IPS-18c (cell line): ENCODE measurements around the gene RSAD1.
A peak's percentile ranks its signal among the peaks of the same experiment; 100 is the strongest.

Experiments used
- H3K4me3 ChIP-seq: 2 replicates; pipeline ENCODE4 v1.7.0; 2013; ENCODE audit warnings: low read depth, mild to moderate bottlenecking, low read length, moderate library complexity; ENCODE audit not compliant: insufficient read depth
- H3K9me3 ChIP-seq: one replicate; pipeline ENCODE4 v1.6.1; 2013; ENCODE audit warnings: mild to moderate bottlenecking, low read length, moderate library complexity; ENCODE audit not compliant: control insufficient read depth, insufficient read depth

The RSAD1 gene

DNA sequence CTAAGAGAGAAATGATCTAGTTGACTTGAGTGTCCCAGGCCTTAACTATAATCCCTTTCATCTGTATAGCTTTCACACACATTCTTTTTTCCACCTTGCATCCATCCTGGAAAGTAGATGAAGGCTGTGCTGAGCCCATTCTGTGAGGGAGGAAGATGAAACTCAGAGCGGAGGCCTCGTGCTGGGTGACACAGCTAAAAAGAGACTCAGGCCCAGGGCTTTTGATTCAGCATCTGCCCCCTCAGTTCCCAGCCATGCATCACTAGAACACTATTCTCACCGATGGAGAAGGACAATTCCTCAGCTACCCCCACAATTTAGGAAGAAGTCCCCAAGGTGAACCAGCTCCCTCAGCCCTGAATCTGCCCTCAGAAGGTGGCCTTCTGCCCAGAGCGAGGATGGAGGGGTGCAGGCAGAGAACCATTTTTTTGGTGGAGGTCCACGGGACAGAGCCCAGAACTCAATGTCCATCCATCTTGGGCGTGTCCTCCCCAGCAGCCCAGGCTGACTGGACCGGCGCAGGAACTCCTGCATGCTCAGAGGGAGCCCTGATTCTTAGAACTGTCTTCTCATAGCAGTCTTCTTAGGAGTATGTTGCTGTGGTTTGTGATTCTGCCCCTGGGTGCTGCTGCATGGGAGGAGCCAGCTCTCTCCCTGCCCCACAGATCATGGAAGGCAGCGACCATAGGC, 23.8 kb downstream of the RSAD1 start:
- H3K9me3 ChIP-seq = no peaks in the 10 kb centered on the region
- H3K4me3 ChIP-seq = no peak overlapping the region

DNA sequence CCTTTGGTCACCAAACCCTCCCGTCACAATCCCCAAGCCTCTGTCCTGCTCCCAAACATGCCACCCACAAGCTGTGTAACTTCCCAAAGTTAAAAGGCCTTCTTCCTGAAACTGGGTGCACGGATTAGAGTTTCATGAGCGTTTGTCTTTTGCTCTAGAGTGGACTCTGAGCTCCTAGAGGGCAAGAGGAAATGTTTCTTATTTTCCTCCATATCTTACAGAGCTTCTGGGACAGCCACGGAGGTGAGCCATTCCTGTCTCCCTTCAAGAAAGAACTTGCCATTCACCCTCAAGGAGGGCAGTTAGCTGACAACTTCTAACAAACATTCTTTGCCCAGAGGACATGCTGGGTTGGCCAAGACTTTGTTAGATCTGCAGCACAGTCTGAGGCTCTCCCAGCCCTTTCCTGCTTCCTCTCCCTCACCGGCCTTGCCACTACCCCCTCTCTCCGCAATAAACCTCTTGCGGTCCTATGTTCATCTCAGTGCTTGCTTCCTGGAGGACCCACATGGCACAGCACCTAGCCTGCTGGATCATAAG, 27.0 kb downstream of the RSAD1 start:
- H3K4me3 ChIP-seq = no peak overlapping the region
- no peaks in the 10 kb centered on the region for H3K9me3 ChIP-seq

DNA sequence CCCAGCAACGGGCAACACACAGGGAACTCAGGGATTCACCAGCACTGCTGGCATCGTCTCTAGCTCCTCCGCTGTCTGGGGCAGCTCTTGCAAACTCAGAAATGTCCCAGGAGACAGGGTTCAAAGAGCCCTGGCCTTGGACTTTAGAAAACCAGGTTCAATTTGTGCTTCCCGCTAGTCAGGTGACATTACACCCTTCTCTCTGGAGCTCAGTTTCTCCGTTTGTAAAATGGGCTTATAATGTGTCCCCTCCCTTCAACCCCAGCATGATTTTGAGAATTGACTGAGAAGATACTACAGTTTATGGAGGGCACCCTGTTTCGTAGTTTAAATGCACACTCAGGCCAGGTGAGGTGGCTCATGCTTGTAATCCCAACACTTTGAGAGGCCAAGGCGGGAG, 27.6 kb downstream of the RSAD1 start:
- no peak overlapping the region for H3K4me3 ChIP-seq
- no peaks in the 10 kb centered on the region for H3K9me3 ChIP-seq

DNA sequence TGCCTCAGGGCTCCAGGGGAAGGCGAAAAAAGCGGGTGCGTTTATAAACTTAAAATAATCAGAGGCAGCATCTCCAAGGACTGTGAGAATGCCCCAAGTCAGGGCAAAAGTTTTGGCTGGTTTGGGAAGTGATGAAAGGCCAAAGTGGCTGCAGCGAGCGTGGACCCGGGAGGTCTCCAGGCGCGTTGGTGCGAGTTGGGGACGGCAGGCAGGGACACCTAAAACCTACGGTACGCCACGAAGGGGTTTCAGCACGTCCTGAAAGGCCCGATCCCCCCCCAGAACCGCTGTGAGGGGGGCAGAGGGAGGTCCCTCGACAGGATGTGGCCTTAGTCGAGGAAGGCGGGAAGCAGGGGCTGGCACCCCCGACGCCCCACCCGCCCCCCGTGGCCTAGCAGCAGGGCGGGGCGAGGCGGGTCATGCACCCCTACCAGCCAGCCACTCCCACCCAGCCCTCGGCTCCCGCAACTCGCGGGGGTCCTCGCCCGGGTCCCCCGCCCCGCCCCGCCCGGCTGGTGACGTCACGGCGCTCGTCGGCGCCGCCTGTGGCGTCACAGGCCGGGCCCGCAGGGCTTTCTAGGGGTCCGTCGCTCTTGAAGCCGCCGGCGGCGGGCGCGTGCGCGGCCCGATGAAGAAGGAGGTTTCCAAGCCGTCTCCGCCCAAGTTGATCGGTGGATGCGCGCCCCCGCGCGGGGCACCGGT, 29.4 kb downstream of the RSAD1 start, which contains the start of gene MYCBPAP:
Gene MYCBPAP, plus strand, starts transcription at position 569 of the 702 bp plus-strand sequence. CDS start 236 bp downstream, outside the sequence.
- no peaks in the 10 kb centered on the region for H3K9me3 ChIP-seq
- peak within 1 kb of the TSS; percentile 78 for H3K4me3 ChIP-seq

DNA sequence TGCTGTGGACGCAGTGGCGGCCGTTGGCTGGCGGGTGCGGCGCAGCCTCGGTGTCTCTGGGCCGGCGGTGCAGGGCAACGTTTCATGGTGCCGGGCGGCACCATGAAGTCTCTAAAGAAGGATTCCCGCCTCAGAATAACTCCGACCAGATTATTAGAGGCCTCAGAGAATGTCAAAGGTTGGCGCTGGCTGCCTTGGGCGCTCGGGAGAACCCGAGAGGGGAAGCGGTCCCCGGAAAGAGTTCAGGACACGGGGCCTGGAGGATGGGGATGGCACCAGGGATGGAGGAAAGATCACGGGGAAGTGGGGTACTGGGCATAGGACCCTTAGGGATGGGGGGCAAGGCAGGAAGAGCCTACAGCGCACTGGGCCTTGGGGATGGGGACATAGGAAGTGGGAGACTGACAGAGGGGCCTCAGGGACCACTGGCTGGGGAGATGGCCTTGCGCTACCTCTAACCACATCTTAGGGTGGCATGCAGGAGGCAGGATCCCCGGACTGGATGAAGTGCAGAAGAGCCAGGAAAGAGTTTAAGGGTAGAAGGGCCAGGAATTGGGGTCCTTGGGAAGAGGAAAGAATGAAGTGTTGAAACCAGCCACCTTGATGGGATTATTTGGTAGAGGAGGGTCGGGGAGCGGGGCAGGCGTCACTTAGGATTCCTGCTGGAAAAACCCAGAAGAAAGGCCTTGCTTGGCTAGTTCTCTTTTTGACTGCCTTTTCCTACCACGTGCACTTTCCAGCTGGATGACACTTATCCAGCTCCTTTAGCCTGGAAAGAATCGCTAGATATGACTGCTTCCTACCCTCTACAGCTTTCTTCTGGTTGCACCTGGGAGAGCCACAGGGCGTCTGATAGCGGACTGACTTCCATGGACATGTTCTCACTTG, 30.2 kb downstream of the RSAD1 start:
- no peaks in the 10 kb centered on the region for H3K9me3 ChIP-seq
- H3K4me3 ChIP-seq = peak overlapping the region; percentile 78

DNA sequence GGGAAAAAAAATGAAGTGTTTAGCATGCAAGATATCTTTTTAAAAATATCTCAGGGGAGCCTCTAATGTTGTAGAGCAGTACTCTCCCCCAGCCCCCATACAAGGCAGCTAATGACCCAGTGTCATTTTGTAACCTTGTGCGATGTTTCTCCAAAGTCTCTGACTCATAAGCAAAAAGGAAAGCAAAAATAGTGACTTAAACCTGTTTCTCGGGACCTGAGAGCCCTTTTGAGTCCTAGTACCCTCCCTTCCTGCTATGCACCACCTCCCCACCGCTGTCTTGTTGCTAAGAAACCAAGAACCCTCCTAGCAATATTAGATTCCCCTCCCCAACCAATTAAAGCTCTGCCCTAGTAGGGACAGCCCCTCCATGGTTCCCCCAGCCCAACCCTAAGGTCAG, 32.4 kb downstream of the RSAD1 start:
- H3K9me3 ChIP-seq = no peaks in the 10 kb centered on the region
- no peak overlapping the region for H3K4me3 ChIP-seq

DNA sequence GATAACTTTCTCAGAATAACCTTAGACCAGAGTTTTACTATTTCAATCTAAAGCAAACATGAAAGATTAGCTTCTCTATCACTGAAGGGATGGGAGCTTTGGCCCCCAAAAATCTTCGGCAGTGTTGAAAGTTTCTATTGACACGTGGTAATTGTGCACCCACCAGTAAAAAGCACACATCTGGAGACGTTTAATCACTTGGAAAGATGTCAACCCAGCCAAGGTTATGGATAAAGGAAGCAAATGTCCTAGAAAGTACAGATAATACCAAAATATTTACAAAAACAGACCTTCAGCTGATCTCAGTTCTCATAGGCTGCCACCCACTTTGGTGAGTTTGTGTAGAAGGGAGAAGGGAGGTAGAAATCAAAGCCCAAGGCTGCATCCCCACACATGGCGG, 34.8 kb downstream of the RSAD1 start:
- H3K4me3 ChIP-seq = no peak overlapping the region
- H3K9me3 ChIP-seq = no peaks in the 10 kb centered on the region

DNA sequence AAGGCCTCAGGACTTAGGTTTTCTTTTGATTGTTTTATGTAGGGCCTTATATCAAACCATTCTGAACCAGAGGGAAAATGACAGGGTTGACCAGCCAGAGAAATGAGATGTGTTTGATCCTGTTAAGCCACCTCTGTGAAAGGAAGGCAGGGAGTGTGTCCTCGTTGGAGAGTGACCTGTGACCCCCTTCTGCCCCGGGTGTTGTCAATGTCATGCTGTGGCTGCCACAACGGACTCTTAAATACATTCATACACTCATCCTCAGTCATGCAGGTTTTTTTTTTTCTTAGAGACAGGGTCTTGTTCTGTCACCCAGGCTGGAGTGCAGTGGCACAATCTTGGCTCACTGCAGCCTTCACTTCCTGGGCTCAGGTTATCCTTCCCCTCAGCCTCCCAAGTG, 35.7 kb downstream of the RSAD1 start:
- no peak overlapping the region for H3K4me3 ChIP-seq
- H3K9me3 ChIP-seq = no peaks in the 10 kb centered on the region

DNA sequence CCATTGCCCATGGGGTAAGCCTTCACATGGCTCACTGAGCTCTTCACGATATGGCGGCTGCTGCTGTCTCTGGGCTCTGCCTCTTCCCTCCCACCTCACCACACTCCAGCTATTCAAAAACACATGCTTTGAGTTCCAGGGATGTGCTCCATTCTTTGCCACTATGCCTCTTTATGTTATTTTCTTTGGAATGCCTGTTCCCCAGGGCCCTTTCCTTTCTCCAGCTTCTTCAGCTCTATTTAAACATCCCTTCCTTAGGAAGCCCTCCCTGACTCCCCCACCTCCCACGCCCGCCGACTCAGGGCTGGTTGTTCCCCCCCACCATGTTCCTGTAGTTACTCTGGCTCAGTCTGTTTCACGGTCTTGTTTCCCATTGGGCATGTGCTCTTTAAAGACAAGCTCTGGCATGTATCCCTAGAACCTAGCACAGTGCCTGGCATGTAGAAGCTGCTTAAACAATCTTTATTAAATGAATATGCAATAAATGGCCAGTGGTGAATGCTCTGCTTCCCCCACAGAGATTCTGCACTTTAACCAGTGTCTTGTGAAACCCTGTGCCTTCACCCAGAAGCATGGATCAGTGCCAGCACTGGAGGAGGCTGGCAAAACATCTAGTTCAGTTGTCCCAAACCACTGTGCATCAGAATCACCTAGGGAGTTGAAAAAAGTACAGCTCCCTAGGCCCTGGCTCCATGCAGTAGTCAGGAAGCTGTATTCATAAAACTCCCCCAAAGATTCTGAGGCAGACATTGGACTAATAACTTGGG, 36.5 kb downstream of the RSAD1 start:
- no peaks in the 10 kb centered on the region for H3K9me3 ChIP-seq
- H3K4me3 ChIP-seq = no peak overlapping the region

DNA sequence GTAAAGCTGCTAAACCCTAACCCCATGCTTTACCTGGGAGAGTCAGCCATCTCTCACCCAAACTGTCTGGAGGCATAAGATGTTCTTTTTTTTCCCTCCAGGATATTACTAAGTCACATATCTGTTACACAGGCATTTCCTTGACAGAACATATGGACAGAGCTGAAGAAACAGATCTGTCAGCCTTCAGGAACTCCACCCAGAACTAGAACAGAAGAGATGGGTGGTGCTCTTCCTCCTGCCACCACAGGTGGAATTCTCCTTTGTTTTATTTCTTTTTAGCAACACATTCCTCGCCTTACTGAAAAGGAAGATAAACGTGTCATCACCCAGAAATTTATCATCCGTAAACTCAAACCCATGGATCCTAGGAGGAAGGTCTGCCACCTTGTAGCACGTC, 38.4 kb downstream of the RSAD1 start:
- no peaks in the 10 kb centered on the region for H3K9me3 ChIP-seq
- no peak overlapping the region for H3K4me3 ChIP-seq

DNA sequence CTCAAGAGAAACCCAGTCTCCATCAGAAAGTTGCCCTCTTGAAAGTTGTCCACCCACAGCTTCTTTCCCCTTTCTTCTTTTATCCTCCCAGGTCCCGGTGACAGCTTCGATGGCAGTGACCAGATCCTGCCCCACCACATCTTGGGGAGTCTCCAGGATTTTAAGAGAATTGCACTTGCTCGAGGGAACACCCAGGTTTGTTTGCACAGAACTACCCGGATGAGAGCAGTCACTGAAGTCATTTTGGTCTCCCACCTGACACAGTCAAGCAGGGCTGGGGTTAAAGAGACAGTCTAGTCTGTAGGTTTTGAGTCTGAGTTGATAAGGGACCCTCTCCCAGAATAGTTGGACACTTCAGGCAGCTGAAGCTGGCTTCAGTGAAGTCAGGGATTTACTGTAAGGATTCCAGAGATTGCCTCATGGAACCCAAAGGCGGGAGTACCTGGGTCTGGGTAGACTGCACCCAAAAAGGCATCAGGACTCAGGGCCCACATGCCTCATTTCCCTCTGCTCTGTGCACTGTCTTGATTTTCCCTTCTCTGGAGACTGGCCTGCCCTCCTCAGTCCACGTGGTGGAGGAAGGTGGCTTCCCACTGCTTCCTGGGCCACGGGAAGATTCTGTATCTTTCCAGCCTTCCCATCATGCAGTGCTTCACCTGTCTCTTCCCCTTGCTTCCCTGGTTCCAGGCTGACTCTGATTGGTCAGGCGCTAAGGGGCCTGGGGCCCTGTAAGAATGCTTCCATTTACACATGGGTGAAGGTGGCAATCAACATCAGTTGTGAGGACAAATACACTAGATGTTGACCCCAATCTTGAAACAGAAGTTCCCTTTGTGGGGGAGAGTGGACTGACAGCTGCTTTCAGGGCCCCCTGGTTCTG, 39.1 kb downstream of the RSAD1 start:
- no peaks in the 10 kb centered on the region for H3K9me3 ChIP-seq
- H3K4me3 ChIP-seq = no peak overlapping the region

DNA sequence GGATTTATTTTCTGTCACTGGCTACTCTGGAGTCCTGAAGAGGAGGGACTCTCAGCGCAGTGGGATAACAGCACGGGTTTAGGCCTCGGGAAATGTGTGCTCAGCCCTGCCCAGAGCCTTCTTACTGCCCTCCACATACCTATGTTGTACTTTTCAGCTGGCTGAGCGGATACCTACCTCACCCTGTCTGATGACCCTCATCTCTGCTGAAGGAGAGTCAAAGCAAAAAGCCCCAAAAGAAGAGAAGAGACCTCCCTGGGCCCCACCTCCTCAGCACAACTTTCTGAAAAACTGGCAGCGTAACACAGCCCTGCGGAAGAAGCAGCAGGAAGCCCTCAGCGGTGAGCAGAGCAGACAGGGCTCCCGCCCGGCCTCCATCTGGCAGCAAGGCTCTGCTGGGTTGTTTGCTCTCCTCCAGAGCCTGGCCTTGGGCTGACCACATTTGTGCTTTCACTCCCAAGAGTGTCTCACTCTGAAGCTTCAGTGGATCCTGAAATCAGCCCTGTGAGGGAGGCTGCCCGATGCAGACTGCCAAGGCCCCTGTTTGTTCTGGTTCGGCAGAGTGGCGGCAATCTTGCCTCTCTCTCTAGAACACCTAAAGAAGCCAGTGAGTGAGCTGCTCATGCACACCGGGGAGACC, 39.8 kb downstream of the RSAD1 start:
- no peaks in the 10 kb centered on the region for H3K9me3 ChIP-seq
- no peak overlapping the region for H3K4me3 ChIP-seq

DNA sequence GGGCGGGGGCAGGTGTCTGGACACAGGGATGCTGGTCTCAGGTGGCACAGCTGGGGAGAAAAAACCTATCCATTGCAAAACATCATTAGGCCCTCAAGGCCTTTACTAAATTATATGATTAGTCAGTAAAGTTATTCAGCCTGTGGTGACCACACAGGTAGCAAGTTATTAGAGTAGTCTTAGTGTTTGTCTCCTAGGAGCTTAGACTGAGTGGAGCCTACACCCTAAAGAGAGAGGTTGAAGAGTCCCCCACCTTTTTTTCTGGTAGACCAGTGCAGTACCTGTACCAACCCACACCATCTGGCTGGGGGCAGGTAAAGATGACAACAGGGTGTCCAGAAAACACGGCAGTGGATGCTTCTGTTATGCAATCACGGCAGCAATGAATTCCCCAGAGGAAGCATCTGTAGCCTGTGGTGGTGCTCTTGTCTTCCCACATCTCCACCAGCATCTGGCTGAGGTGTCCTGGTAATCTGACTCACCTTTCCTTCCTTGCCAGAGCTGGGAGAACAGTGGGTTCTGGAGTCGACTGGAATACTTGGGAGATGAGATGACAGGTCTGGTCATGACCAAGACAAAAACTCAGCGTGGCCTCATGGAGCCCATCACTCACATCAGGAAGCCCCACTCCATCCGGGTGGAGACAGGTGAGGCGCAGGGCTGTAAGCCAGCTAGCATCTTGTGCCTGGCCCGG, 40.6 kb downstream of the RSAD1 start:
- Histone ChIP-seq H3K9me3 (no peaks in the 10 kb centered on the region), H3K4me3 (no peak overlapping the region)

DNA sequence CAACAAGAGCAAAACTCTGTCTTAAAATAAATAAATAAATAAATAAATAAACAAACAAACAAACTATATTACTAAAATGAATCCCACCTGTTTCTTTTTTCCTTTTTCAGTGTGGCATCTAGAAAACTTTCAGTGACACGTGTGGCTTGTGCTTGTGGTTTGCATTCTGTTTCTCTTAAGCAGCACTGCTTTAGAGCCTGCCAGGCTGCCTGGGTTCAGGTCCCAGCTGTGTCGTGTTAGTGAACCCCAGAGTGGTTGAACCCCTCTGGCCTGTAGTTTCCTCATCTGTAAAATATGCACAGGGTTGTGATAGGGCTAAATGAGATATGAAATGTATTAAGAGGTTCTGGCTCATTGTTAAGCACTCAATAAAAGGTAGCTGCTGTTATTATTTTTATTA, 41.8 kb downstream of the RSAD1 start:
- H3K9me3 ChIP-seq = no peaks in the 10 kb centered on the region
- H3K4me3 ChIP-seq = no peak overlapping the region

DNA sequence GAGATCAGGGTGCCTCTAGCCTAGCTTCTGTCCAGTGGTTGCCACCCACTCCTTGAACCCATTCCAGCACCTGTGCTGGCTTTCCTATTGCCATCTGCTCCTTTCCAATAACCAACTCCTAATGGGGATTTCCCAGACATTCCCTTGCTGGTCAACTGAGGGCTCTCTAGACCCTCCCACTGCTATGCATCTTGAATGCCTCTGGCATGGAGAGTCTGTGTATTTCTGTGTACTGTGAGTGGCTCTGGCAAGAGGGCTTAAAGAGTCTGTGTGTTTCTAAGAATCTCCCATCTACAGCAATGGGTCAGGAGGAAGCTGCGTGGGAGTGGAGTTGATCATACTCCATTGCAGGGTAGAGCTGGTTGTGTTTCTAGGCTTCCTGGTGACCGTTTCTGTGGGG, 42.9 kb downstream of the RSAD1 start:
- H3K4me3 ChIP-seq = no peak overlapping the region
- H3K9me3 ChIP-seq = no peaks in the 10 kb centered on the region
